CD4-positive, alpha-beta memory T cell (primary cell): ENCODE data around the gene BCL7B. TPM values are rescaled to one million over a fixed set of nuclear protein-coding genes. Genes with fewer than 3 reads are reported as not detected.
"Not testable (repeated sequence)": the region's sequence is repeated elsewhere in the genome, so short reads cannot be mapped to it uniquely, and the experiment has no call there.

ENCODE experiments used
- CTCF ChIA-PET: fragments of 350-600 bp; sonication (Branson Sonifier 250); formaldehyde crosslinking; loops from one replicate; lab custom pipeline; 2021; ENCODE audit warnings: inconsistent platforms; ENCODE audit not compliant: partially characterized antibody; lab: Charles Lee
- POLR2A ChIA-PET: fragments of 350-600 bp; sonication (Branson Sonifier 250); formaldehyde crosslinking; loops from one replicate; lab custom pipeline; 2021; ENCODE audit not compliant: partially characterized antibody; lab: Charles Lee
- DNase-seq, 5 donors: peaks; one replicate each; pipeline versions ENCODE4 v3.0.0 to v3.0.0-alpha.2; 2020 to 2022; ENCODE audit warnings: mixed read lengths in 1 of 5
- H3K27ac ChIP-seq: one replicate; pipeline ENCODE4 v1.7.0; 2013; ENCODE audit warnings: low read depth, low read length
- H3K27me3 ChIP-seq: 2 replicates; pipeline ENCODE4 v1.7.0; 2013; ENCODE audit warnings: mild to moderate bottlenecking, low read length, moderate library complexity; ENCODE audit not compliant: insufficient read depth
- H3K36me3 ChIP-seq: 2 replicates; pipeline ENCODE4 v1.7.0; 2013; ENCODE audit warnings: mild to moderate bottlenecking, low read length, moderate library complexity; ENCODE audit not compliant: insufficient read depth
- H3K4me1 ChIP-seq: 2 replicates; pipeline ENCODE4 v1.7.0; 2013; ENCODE audit warnings: mild to moderate bottlenecking, low read length, moderate library complexity; ENCODE audit not compliant: insufficient read depth
- H3K4me3 ChIP-seq, 2 donors: one replicate each; pipeline ENCODE4 v1.7.0; 2013; ENCODE audit warnings: low read length in 2 of 2, mild to moderate bottlenecking in 1 of 2
- H3K9me3 ChIP-seq, 2 donors: one replicate each; pipeline ENCODE4 v1.7.0; 2013; ENCODE audit warnings: low read length in 2 of 2, control low read depth in 1 of 2; ENCODE audit not compliant: control insufficient read depth in 1 of 2
- H3K27ac Mint-ChIP-seq, 7 donors: one replicate each; pipeline ENCODE4 v1.8.0; 2020 to 2021; ENCODE audit warnings: mixed read lengths in 7 of 7, mild to moderate bottlenecking in 6 of 7, inconsistent platforms in 3 of 7, moderate library complexity in 3 of 7
- H3K27me3 Mint-ChIP-seq, 2 donors: one replicate each; pipeline ENCODE4 v1.8.0; 2020 to 2021; ENCODE audit warnings: mixed read lengths in 2 of 2
- H3K36me3 Mint-ChIP-seq, 2 donors: one replicate each; pipeline ENCODE4 v1.8.0; 2020 to 2021; ENCODE audit warnings: mixed read lengths in 2 of 2, inconsistent platforms in 1 of 2, mild to moderate bottlenecking in 1 of 2
- H3K4me1 Mint-ChIP-seq, 4 donors: one replicate each; pipeline ENCODE4 v1.8.0; 2020 to 2021; ENCODE audit warnings: mixed read lengths in 4 of 4, mild to moderate bottlenecking in 1 of 4
- H3K4me3 Mint-ChIP-seq, 8 donors: one replicate each; pipeline ENCODE4 v1.8.0; 2020 to 2021; ENCODE audit warnings: mixed read lengths in 8 of 8, mild to moderate bottlenecking in 7 of 8, moderate library complexity in 6 of 8, inconsistent platforms in 3 of 8
- H3K9me3 Mint-ChIP-seq, 8 donors: one replicate each; pipeline ENCODE4 v1.8.0; 2020 to 2021; ENCODE audit warnings: mixed read lengths in 8 of 8, mild to moderate bottlenecking in 5 of 8, inconsistent platforms in 3 of 8, moderate library complexity in 1 of 8
- intact Hi-C: fragments of 100-400 bp; cut with micrococcal nuclease; formaldehyde crosslinking; loops from one replicate; pipeline ENCODE4 v1.15.1; 2023
- polyA plus RNA-seq, 2 donors: library from polyadenylated mRNA; unstranded; fragments of 300-500 nt; fragmentation: Illumina TruSeq; gene quantifications; one replicate each; pipeline ENCODE4 v1.2.3, GENCODE V29; 2021
- total RNA-seq, 2 experiments: library from RNA; stranded (reverse); gene quantifications; one replicate each; pipeline ENCODE4 v1.2.3, GENCODE V29; 2021

BCL7B gene
- total and polyA plus RNA-seq, 4 experiments from 2014 or later, result 57.0 to 112 (median 71.1) TPM

GRCh38 chr7:73550093-73550492 is 7.4 kb downstream of the BCL7B start:
- H3K4me3 ChIP-seq, H3K27ac Mint-ChIP-seq, DNase-seq, CTCF ChIA-PET, H3K4me3 Mint-ChIP-seq, intact Hi-C loops, H3K27me3 ChIP-seq, H3K27me3 Mint-ChIP-seq, H3K9me3 ChIP-seq, H3K27ac ChIP-seq, POLR2A ChIA-PET, H3K9me3 Mint-ChIP-seq: not testable (repeated sequence)
- peaks cover 36% of the 10 kb centered on the region for H3K4me1 ChIP-seq
- H3K4me1 Mint-ChIP-seq, result peaks cover 20 to 52% (median 37%) of the 10 kb centered on the region in 4 donors
- peaks cover 22 to 43% of the 10 kb centered on the region in 2 donors for H3K36me3 Mint-ChIP-seq
- peaks cover 21% of the 10 kb centered on the region for H3K36me3 ChIP-seq

GRCh38 chr7:73549176-73549575 is 8.3 kb downstream of the BCL7B start:
- no peaks in the 10 kb centered on the region for H3K27me3 Mint-ChIP-seq

GRCh38 chr7:73547841-73548240 is 9.6 kb downstream of the BCL7B start:
- H3K27ac ChIP-seq, result no peak overlapping the region
- H3K9me3 ChIP-seq, result no peaks in the 10 kb centered on the region
- peaks cover 32% of the 10 kb centered on the region for H3K36me3 ChIP-seq
- POLR2A ChIA-PET, result interaction anchor here (0.7 to 1.2 kb wide), 4 partner anchors 9 to 27 kb away, joined by 3 to 4 read pairs (median 4); no protein-coding TSS in a partner anchor
- Mint-ChIP-seq H3K36me3 (peaks cover 29 to 54% of the 10 kb centered on the region in 2 donors), H3K4me3 (no peak overlapping the region), H3K27ac (peak overlapping the region in 2 of 7 donors; percentile 42 to 48), H3K4me1 (peaks cover 16 to 50% (median 28%) of the 10 kb centered on the region in 4 donors), H3K27me3 (no peaks in the 10 kb centered on the region), H3K9me3 (no peaks in the 10 kb centered on the region)
- intact Hi-C loops, result no loop called here
- no peak for DNase-seq
- CTCF ChIA-PET, result interaction anchor here (0.6 to 2.3 kb wide), 3 partner anchors 20 to 59 kb away, joined by 3 to 11 read pairs (median 3); partner anchors contain the start of gene BAZ1B
- H3K27me3 ChIP-seq, result no peaks in the 10 kb centered on the region
- no peak overlapping the region for H3K4me3 ChIP-seq
- H3K4me1 ChIP-seq, result peaks cover 20% of the 10 kb centered on the region

More at GRCh38 chr7:73549176-73549575, 8.3 kb downstream of the BCL7B start:
- peaks cover 27% of the 10 kb centered on the region for H3K4me1 ChIP-seq
- H3K4me3 Mint-ChIP-seq, result no peak overlapping the region
- peak overlapping the region in 4 of 7 donors; percentile 3 to 46 (median 20) for H3K27ac Mint-ChIP-seq
- POLR2A ChIA-PET, result no interaction called here
- H3K4me3 ChIP-seq, result no peak overlapping the region
- peaks cover 21% of the 10 kb centered on the region for H3K36me3 ChIP-seq
- H3K27me3 ChIP-seq, result no peaks in the 10 kb centered on the region
- peaks cover 18 to 45% (median 31%) of the 10 kb centered on the region in 4 donors for H3K4me1 Mint-ChIP-seq
- no peak overlapping the region for H3K27ac ChIP-seq
- H3K9me3 Mint-ChIP-seq, result no peaks in the 10 kb centered on the region
- DNase-seq, result no peak
- CTCF ChIA-PET, result interaction anchor here (0.6 kb wide), 1 partner anchor 63 kb away, joined by 3 read pairs; no protein-coding TSS in a partner anchor
- H3K9me3 ChIP-seq, result no peaks in the 10 kb centered on the region
- peaks cover 22 to 46% of the 10 kb centered on the region in 2 donors for H3K36me3 Mint-ChIP-seq
- intact Hi-C loops, result no loop called here

DNA sequence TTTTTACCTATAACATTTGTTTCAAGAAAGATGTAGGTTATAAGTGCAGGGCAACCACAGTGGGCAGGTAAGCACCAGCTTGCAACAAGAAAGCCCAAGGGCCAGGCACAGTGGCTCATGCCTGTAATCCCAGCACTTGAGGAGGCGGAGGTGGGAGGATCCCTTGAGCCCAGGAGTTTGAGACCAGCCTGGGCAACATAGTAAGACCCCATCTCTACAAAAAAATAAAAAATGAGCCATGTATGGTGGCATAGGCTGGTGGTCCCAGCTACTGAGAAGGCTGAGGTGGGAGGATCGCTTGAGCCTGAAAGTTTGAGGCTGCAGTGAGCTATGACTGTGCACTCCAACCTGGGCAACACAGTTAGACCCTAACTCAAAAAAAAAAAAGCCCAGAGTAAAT is 12.8 kb downstream of the BCL7B start:
- no peak overlapping the region for H3K27ac ChIP-seq
- DNase-seq, result no peak
- H3K27me3 Mint-ChIP-seq, result no peaks in the 10 kb centered on the region
- no peak overlapping the region for H3K27ac Mint-ChIP-seq
- H3K4me3 ChIP-seq, result no peak overlapping the region
- ChIA-PET CTCF (no interaction called here), POLR2A (interaction anchor here (0.5 kb wide), 1 partner anchor 16 kb away, joined by 3 read pairs; no protein-coding TSS in a partner anchor)
- peaks cover 44% of the 10 kb centered on the region for H3K36me3 ChIP-seq
- H3K9me3 ChIP-seq, result no peaks in the 10 kb centered on the region
- no peaks in the 10 kb centered on the region for H3K27me3 ChIP-seq
- peaks cover 18% of the 10 kb centered on the region for H3K4me1 ChIP-seq
- peaks cover 9 to 41% (median 23%) of the 10 kb centered on the region in 4 donors for H3K4me1 Mint-ChIP-seq
- H3K36me3 Mint-ChIP-seq, result peaks cover 34 to 67% of the 10 kb centered on the region in 2 donors
- no peaks in the 10 kb centered on the region for H3K9me3 Mint-ChIP-seq
- no peak overlapping the region for H3K4me3 Mint-ChIP-seq
- intact Hi-C loops, result no loop called here

GRCh38 chr7:73541722-73542121 is 15.8 kb downstream of the BCL7B start:
- H3K27ac Mint-ChIP-seq, result peak overlapping the region in 3 of 7 donors; percentile 28 to 86 (median 66)

GRCh38 chr7:73539709-73540108 is 17.8 kb downstream of the BCL7B start:
- CTCF ChIA-PET, result no interaction called here
- peaks cover 0 to 10% (median 5%) of the 10 kb centered on the region in 4 donors for H3K4me1 Mint-ChIP-seq
- Histone ChIP-seq H3K27ac (no peak overlapping the region), H3K4me1 (no peaks in the 10 kb centered on the region), H3K27me3 (no peaks in the 10 kb centered on the region), H3K36me3 (peaks cover 67% of the 10 kb centered on the region), H3K9me3 (no peaks in the 10 kb centered on the region), H3K4me3 (no peak overlapping the region)
- H3K27me3 Mint-ChIP-seq, result no peaks in the 10 kb centered on the region
- peaks cover 44 to 75% of the 10 kb centered on the region in 2 donors for H3K36me3 Mint-ChIP-seq
- no peak overlapping the region for H3K4me3 Mint-ChIP-seq
- intact Hi-C loops, result no loop called here
- DNase-seq, result no peak
- POLR2A ChIA-PET, result interaction anchor here (1.2 kb wide), 1 partner anchor 18 kb away, joined by 3 read pairs; the partner anchor contains the start of gene BAZ1B
- H3K9me3 Mint-ChIP-seq, result no peaks in the 10 kb centered on the region
- no peak overlapping the region for H3K27ac Mint-ChIP-seq

More at GRCh38 chr7:73541722-73542121, 15.8 kb downstream of the BCL7B start:
- no peak overlapping the region for H3K27ac ChIP-seq
- peaks cover 57% of the 10 kb centered on the region for H3K36me3 ChIP-seq
- no peaks in the 10 kb centered on the region for H3K9me3 ChIP-seq
- H3K4me1 ChIP-seq, result no peaks in the 10 kb centered on the region
- Mint-ChIP-seq H3K36me3 (peaks cover 42 to 77% of the 10 kb centered on the region in 2 donors), H3K9me3 (no peaks in the 10 kb centered on the region), H3K4me1 (peaks cover 4 to 23% (median 12%) of the 10 kb centered on the region in 4 donors), H3K27me3 (no peaks in the 10 kb centered on the region), H3K4me3 (no peak overlapping the region)
- DNase-seq, result no peak
- POLR2A ChIA-PET, result interaction anchor here (0.6 kb wide), 1 partner anchor 15 kb away, joined by 3 read pairs; the partner anchor contains the start of gene BCL7B
- intact Hi-C loops, result no loop called here
- CTCF ChIA-PET, result no interaction called here
- H3K4me3 ChIP-seq, result no peak overlapping the region
- no peaks in the 10 kb centered on the region for H3K27me3 ChIP-seq

- H3K27me3 Mint-ChIP-seq, CTCF ChIA-PET: not testable (repeated sequence)
Measured at GRCh38 chr7:73538510-73538909, 19.0 kb downstream of the BCL7B start.

More at GRCh38 chr7:73538510-73538909, 19.0 kb downstream of the BCL7B start:
- H3K9me3 Mint-ChIP-seq, H3K4me1 Mint-ChIP-seq, H3K4me3 Mint-ChIP-seq, H3K4me3 ChIP-seq, DNase-seq, H3K4me1 ChIP-seq, intact Hi-C loops, H3K27me3 ChIP-seq, POLR2A ChIA-PET, H3K9me3 ChIP-seq, H3K27ac ChIP-seq: not testable (repeated sequence)
- H3K27ac Mint-ChIP-seq, result peak overlapping the region in 1 of 7 donors; percentile 71
- peaks cover 62% of the 10 kb centered on the region for H3K36me3 ChIP-seq
- peaks cover 40 to 66% of the 10 kb centered on the region in 2 donors for H3K36me3 Mint-ChIP-seq
